GM21576 (cell line): ENCODE measurements around the gene MXRA8.

Source experiments
- ATAC-seq: cut with Tn5 transposase; IDR thresholded peaks from one replicate; pipeline ENCODE4 v1.9.1; 2021; ENCODE audit warnings: mild to moderate bottlenecking, moderate library complexity; ENCODE audit not compliant: unreplicated experiment

Gene MXRA8

GRCh38 chr1:1337793-1338147, 20.6 kb downstream of the MXRA8 start:
- no peak for ATAC-seq

DNA sequence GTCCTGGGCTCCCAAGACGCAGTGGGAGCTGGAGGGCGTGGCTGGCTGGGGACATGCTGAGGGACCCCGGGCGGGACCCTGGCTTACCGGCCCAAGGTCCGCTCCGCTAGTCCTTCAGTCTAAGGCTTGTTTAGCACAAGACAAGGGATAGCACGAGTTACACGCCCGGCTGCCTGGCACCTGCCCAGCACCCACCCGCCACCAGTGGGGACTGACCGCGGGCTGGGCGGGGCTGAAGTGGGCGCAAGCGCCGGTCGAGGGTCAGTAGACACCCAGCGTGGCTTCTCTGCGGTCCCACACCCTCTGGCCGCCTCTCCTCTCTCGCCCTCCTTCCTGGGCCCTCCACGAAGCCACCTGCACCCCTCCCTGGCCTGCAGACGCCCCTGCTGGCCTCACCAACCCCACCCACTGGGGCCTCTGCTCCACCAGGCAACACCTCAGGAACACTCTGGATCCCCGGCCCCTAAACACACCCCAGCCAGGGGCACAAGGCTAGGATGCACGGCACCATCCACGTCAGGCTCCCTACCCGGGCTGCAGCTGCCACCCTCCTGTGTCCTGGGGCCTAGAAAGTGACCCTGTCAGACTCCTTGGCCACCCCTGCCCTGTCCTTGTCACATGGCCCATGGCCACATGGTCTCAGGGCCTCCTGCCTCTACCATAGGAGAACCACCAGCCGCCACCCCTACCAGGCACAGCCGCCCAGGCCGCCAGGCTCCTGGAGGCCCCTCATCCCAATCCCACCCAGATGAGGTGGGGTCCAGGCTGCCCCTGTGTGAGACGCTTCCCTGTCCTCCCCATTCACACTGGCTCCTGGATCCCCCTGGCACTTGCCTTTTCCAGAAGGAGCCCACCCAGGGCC, 21.2 kb downstream of the MXRA8 start:
- no peak for ATAC-seq

GRCh38 chr1:1336446-1336845, 21.9 kb downstream of the MXRA8 start:
- no peak for ATAC-seq

- ATAC-seq, result no peak
Observed at GRCh38 chr1:1335792-1336248, 22.5 kb downstream of the MXRA8 start.

DNA sequence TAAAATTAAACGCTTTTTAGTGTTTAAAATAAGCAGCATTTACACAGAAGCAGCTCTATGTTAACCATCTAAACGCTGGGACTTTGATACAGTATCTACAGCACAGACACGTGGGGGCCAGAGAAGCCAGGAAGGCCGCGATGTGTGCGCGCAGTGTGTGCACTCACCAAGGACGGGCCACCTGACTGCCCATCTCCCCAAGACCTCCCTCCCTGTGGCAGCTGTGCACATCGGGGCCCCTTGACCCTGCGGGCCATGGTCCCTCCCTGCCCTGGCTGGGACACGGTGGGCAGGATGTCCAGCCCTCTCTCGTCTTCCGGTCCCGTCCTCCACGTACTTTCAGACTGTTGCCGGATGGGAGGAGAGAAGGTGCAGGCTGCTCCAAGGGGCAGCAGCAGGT, 23.1 kb downstream of the MXRA8 start:
- no peak for ATAC-seq

DNA sequence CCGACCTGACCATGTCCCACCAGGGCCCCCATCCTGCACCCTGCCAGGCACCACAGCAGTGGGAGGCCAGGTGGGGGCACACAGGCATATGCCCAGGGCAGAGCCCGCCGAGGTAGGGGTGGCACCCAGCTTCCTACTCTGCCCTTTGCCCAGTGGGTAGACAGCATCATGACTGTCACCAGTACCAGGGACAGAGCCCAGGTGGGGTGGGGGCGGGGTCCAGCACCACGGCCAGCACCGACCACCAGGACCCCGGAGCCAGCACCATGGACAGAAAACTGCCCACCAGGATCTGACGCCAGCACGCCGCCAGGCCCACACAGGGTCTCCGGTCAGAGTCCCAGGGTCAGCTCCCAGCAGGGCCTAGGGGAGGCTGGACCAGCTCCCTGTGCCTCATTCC, 23.5 kb downstream of the MXRA8 start:
- ATAC-seq, result no peak

DNA sequence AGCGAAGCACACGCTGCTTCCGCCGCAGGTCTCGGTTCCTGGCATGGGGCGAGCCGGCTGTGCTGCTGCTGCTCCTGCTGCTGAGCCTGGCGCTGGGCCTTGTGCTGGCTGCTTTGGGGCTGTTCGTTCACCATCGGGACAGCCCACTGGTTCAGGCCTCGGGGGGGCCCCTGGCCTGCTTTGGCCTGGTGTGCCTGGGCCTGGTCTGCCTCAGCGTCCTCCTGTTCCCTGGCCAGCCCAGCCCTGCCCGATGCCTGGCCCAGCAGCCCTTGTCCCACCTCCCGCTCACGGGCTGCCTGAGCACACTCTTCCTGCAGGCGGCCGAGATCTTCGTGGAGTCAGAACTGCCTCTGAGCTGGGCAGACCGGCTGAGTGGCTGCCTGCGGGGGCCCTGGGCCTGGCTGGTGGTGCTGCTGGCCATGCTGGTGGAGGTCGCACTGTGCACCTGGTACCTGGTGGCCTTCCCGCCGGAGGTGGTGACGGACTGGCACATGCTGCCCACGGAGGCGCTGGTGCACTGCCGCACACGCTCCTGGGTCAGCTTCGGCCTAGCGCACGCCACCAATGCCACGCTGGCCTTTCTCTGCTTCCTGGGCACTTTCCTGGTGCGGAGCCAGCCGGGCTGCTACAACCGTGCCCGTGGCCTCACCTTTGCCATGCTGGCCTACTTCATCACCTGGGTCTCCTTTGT, 24.7 kb downstream of the MXRA8 start:
- no peak for ATAC-seq

DNA sequence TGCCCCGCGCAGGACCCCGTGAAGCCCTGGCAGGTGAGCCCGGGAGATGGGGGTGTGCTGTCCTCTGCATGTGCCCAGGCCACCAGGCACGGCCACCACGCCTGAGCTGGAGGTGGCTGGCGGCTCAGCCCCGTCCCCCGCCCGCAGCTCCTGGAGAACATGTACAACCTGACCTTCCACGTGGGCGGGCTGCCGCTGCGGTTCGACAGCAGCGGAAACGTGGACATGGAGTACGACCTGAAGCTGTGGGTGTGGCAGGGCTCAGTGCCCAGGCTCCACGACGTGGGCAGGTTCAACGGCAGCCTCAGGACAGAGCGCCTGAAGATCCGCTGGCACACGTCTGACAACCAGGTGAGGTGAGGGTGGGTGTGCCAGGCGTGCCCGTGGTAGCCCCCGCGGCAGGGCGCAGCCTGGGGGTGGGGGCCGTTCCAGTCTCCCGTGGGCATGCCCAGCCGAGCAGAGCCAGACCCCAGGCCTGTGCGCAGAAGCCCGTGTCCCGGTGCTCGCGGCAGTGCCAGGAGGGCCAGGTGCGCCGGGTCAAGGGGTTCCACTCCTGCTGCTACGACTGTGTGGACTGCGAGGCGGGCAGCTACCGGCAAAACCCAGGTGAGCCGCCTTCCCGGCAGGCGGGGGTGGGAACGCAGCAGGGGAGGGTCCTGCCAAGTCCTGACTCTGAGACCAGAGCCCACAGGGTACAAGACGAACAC, 25.4 kb downstream of the MXRA8 start:
- ATAC-seq, result no peak

DNA sequence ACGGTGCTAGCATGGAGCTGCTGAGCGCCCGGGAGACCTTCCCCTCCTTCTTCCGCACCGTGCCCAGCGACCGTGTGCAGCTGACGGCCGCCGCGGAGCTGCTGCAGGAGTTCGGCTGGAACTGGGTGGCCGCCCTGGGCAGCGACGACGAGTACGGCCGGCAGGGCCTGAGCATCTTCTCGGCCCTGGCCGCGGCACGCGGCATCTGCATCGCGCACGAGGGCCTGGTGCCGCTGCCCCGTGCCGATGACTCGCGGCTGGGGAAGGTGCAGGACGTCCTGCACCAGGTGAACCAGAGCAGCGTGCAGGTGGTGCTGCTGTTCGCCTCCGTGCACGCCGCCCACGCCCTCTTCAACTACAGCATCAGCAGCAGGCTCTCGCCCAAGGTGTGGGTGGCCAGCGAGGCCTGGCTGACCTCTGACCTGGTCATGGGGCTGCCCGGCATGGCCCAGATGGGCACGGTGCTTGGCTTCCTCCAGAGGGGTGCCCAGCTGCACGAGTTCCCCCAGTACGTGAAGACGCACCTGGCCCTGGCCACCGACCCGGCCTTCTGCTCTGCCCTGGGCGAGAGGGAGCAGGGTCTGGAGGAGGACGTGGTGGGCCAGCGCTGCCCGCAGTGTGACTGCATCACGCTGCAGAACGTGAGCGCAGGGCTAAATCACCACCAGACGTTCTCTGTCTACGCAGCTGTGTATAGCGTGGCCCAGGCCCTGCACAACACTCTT, 26.2 kb downstream of the MXRA8 start:
- no peak for ATAC-seq

- no peak for ATAC-seq
Observed at GRCh38 chr1:1331068-1331965, 27.0 kb downstream of the MXRA8 start, which contains the start of gene TAS1R3. TAS1R3 (plus strand) TSS chr1:1331280; CDS start chr1:1331346, 66 bp downstream.

GRCh38 chr1:1330366-1331067, 27.8 kb downstream of the MXRA8 start:
- ATAC-seq, result no peak

- no peak for ATAC-seq
Observed at GRCh38 chr1:1329304-1330210, 28.8 kb downstream of the MXRA8 start.

DNA sequence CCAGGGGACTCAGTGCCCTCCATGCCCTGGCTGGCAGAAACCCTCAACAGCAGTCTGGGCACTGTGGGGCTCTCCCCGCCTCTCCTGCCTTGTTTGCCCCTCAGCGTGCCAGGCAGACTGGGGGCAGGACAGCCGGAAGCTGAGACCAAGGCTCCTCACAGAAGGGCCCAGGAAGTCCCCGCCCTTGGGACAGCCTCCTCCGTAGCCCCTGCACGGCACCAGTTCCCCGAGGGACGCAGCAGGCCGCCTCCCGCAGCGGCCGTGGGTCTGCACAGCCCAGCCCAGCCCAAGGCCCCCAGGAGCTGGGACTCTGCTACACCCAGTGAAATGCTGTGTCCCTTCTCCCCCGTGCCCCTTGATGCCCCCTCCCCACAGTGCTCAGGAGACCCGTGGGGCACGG, 30.1 kb downstream of the MXRA8 start:
- no peak for ATAC-seq

DNA sequence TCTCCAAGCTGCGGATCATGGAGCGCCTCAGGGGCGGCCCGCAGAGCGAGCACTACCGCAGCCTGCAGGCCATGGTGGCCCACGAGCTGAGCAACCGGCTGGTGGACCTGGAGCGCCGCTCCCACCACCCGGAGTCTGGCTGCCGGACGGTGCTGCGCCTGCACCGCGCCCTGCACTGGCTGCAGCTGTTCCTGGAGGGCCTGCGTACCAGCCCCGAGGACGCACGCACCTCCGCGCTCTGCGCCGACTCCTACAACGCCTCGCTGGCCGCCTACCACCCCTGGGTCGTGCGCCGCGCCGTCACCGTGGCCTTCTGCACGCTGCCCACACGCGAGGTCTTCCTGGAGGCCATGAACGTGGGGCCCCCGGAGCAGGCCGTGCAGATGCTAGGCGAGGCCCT, 31.1 kb downstream of the MXRA8 start:
- ATAC-seq, result no peak

GRCh38 chr1:1326075-1326605, 32.2 kb downstream of the MXRA8 start:
- no peak for ATAC-seq

DNA sequence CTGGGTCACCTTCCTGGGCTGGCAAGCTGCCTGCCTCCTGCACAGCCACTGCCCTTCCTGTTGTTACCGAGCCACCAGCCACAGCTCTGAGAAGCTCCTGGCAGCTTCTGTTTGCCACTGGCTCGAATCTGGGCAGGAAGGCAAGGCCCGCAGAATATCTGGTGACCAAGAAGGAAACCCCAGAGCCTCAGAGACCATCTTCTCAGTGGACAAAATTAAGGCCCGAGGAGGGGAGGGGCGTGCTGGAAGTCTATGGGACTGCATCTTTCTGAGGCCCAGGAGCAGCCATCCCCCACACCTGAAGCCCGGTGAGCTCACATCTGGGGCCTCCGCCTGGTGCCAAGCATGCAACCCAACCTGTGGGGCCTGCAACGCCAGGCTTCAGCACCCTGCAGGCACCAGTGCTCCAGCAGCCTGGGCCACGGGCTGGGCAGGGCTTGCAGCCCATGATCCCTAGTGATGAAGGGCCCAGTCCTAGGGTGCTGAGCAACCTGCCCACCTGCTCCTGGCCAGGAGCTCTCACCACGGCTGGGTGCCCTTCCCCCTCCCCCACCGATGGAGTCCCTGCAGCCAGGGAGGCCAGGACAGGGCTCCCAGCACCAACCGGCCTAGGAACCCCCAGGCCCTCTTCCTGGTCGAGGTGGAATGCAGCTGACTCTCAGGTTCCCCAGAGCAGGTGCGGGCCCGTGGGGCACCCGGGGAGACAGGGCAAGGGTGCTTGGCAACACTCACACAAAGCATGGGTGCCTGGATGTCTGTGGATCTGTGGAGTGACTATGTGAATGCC, 32.9 kb downstream of the MXRA8 start:
- no peak for ATAC-seq
